DMS 273 (cell line): Measurements from ENCODE around the gene SELENOH.

ENCODE experiments used
- DNase-seq: peaks from one replicate; lab custom pipeline; 2025; ENCODE audit not compliant: unreplicated experiment; lab: John Stamatoyannopoulos, UW

Gene SELENOH

GRCh38 chr11:57745206-57745605, 3.9 kb downstream of the SELENOH start:
- no peak for DNase-seq

- DNase-seq, result no peak
These were observed 5.6 kb downstream of the SELENOH start for GRCh38 chr11:57746920-57747319.

- no peak for DNase-seq
These were observed 9.9 kb downstream of the SELENOH start for GRCh38 chr11:57751176-57751575.

GRCh38 chr11:57751676-57752253, 10.5 kb downstream of the SELENOH start, which contains the start of gene BTBD18:
BTBD18 (minus strand) TSS chr11:57751819; CDS start chr11:57751188, 631 bp downstream.
- DNase-seq, result peak; percentile 51

GRCh38 chr11:57752954-57753353, 11.7 kb downstream of the SELENOH start:
- DNase-seq, result no peak

GRCh38 chr11:57758174-57758573, 16.9 kb downstream of the SELENOH start:
- DNase-seq, result no peak

- DNase-seq, result peak; percentile 89
These were observed 20.3 kb downstream of the SELENOH start, which contains the start of gene CTNND1 for GRCh38 chr11:57761301-57762234. CTNND1 (plus strand) TSS chr11:57761802; CDS start chr11:57791479, 29,677 bp downstream.

- peak; percentile 38 for DNase-seq
These were observed 21.1 kb downstream of the SELENOH start for GRCh38 chr11:57762235-57762861.

- peak; percentile 4 for DNase-seq
These were observed 22.3 kb downstream of the SELENOH start for GRCh38 chr11:57763568-57763967.

GRCh38 chr11:57764021-57764420, 22.7 kb downstream of the SELENOH start:
- no peak for DNase-seq

- DNase-seq, result no peak
These were observed 23.3 kb downstream of the SELENOH start for GRCh38 chr11:57764566-57764965.

- no peak for DNase-seq
These were observed 23.7 kb downstream of the SELENOH start for GRCh38 chr11:57764972-57765371.

- DNase-seq, result no peak
These were observed 29.5 kb downstream of the SELENOH start for GRCh38 chr11:57770793-57771192.

- DNase-seq, result no peak
These were observed 30.1 kb downstream of the SELENOH start for GRCh38 chr11:57771365-57771764.

GRCh38 chr11:57772562-57772961, 31.3 kb downstream of the SELENOH start:
- DNase-seq, result no peak

- DNase-seq, result no peak
These were observed 31.8 kb downstream of the SELENOH start for GRCh38 chr11:57773026-57773598.

GRCh38 chr11:57775491-57775890, 34.2 kb downstream of the SELENOH start:
- DNase-seq, result peak; percentile 1

GRCh38 chr11:57776031-57776521, 34.8 kb downstream of the SELENOH start:
- DNase-seq, result peak; percentile 23

- no peak for DNase-seq
These were observed 35.4 kb downstream of the SELENOH start for GRCh38 chr11:57776577-57777210.

GRCh38 chr11:57777969-57778317, 36.7 kb downstream of the SELENOH start:
- DNase-seq, result no peak
